Right lobe of liver (tissue), 6 donors: ENCODE measurements around the gene ACER3. TPM values are rescaled to one million over a fixed set of nuclear protein-coding genes. Genes with fewer than 3 reads are reported as not detected.

Source experiments
- ATAC-seq, 4 donors: fragments of 200-7000 bp; cut with Tn5 transposase; one replicate each; pipeline ENCODE4 v1.9.1; 2020; ENCODE audit warnings: mild to moderate bottlenecking in 4 of 4, moderate library complexity in 4 of 4
- DNase-seq, 3 donors: peaks; one replicate each; pipeline ENCODE4 v3.0.0-alpha.2; 2020
- H3K27ac ChIP-seq, 3 donors: fragments of 200-600 bp; one replicate each; pipeline ENCODE4 v1.8.0; 2022
- H3K27me3 ChIP-seq, 2 donors: fragments of 200-600 bp; one replicate each; pipeline ENCODE4 v1.8.0; 2022
- H3K36me3 ChIP-seq, 4 donors: fragments of 200-600 bp; sonication (generic) in 1 of 4; one replicate each; pipeline versions ENCODE4 v1.5.1 to v1.8.0; 2017 to 2022; ENCODE audit warnings: control low read depth in 1 of 4
- H3K4me1 ChIP-seq, 4 donors: fragments of 200-600 bp; sonication (generic) in 1 of 4; one replicate each; pipeline versions ENCODE4 v1.5.1 to v1.8.0; 2017 to 2022; ENCODE audit warnings: control low read depth in 1 of 4
- H3K4me3 ChIP-seq, 3 donors: fragments of 200-600 bp; one replicate each; pipeline ENCODE4 v1.8.0; 2022
- H3K9me3 ChIP-seq, 4 donors: fragments of 200-600 bp; sonication (generic) in 1 of 4; one replicate each; pipeline versions ENCODE4 v1.5.1 to v1.8.0; 2017 to 2022; ENCODE audit warnings: control low read depth in 1 of 4
- CTCF ChIP-seq, 4 donors: fragments of 200-600 bp in 3 of 4; fragments of 450-650 bp in 1 of 4; IDR thresholded peaks; one replicate each; pipeline versions ENCODE4 v1.5.1 to v1.8.0; 2016 to 2022; ENCODE audit warnings: antibody characterized with exemption in 4 of 4, mild to moderate bottlenecking in 2 of 4
- POLR2A ChIP-seq: fragments of 450-650 bp; IDR thresholded peaks from one replicate; pipeline ENCODE4 v1.6.1; 2017; ENCODE audit warnings: antibody characterized with exemption, mild to moderate bottlenecking
- WGBS: methylation state at CpG from one replicate; pipeline ENCODE4 v1.1.6; 2018; ENCODE audit warnings: low coverage, low lambda C conversion rate; ENCODE audit not compliant: insufficient coverage; ENCODE audit errors: missing lambda C conversion rate; 5-methylcytosine and 5-hydroxymethylcytosine counted together
- intact Hi-C, 2 donors: fragments of 100-400 bp; cut with DNase I; formaldehyde crosslinking; loops; one replicate each; pipeline versions ENCODE4 v1.11.2 to v1.14.1; 2022
- total RNA-seq, 6 experiments: library from RNA; depleted of rRNA in 2 of 6; stranded (reverse); fragments of >200 nt in 2 of 6; fragmentation: NEBNext Ultra II Directional in 3 of 6; extraction: Animal tissue kit (Norgen Biotek cat#: 25700) in 3 of 6; gene quantifications; one replicate each; pipeline versions ENCODE4 v1.1.0 to v1.2.4, GENCODE V29; 2016 to 2023
- donor health status: DM: no; HTN: yes; CAD: no.
- donor health status: DM: no; HTN: no; CAD: no.
- donor health status: DM: no; HTN: no; CAD: no.
- donor health status: DM: no; HTN: yes; CAD: no.
- donor health status: DM: no; HTN: yes; CAD: no.

Gene ACER3
- total RNA-seq, 6 experiments from 2014 or later, result 5.1 to 11.6 (median 7.3) TPM

DNA sequence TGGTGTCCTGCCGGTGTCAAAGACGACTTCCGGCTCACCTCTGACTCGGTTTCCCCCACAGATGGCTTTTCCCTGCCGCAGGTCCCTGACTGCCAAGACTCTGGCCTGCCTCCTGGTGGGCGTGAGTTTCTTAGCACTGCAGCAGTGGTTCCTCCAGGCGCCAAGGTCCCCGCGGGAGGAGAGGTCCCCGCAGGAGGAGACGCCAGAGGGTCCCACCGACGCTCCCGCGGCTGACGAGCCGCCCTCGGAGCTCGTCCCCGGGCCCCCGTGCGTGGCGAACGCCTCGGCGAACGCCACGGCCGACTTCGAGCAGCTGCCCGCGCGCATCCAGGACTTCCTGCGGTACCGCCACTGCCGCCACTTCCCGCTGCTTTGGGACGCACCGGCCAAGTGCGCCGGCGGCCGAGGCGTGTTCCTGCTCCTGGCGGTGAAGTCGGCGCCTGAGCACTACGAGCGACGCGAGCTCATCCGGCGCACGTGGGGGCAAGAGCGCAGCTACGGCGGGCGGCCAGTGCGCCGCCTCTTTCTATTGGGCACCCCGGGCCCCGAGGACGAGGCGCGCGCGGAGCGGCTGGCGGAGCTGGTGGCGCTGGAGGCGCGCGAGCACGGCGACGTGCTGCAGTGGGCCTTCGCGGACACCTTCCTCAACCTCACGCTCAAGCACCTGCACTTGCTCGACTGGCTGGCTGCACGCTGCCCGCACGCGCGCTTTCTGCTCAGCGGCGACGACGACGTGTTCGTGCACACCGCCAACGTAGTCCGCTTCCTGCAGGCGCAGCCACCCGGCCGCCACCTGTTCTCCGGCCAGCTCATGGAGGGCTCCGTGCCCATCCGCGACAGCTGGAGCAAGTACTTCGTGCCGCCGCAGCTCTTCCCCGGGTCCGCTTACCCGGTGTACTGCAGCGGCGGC lies 179.0 kb downstream of the ACER3 start:
- H3K27me3 ChIP-seq, result peaks cover 0 to 6% of the 10 kb centered on the region in 2 donors

GRCh38 chr11:77040401-77040777 lies 179.7 kb downstream of the ACER3 start:
- no peaks in the 10 kb centered on the region for H3K4me1 ChIP-seq
- H3K9me3 ChIP-seq, result no peaks in the 10 kb centered on the region
- TF ChIP-seq POLR2A (no peak), CTCF (IDR thresholded peaks at IDR 0.05) (no peak)
- peaks cover 0 to 6% of the 10 kb centered on the region in 2 donors for H3K27me3 ChIP-seq
- H3K4me3 ChIP-seq, result no peak overlapping the region
- H3K36me3 ChIP-seq, result no peaks in the 10 kb centered on the region
- no CpG with 5 or more reads among the region's 37 CpGs for whole genome bisulfite sequencing
- ATAC-seq, result no peak
- H3K27ac ChIP-seq, result no peak overlapping the region
- DNase-seq, result no peak
- intact Hi-C loops, result loop anchor here (5.0 to 10.0 kb wide), 3 partner anchors 74 to 147 kb away; no protein-coding TSS in a partner anchor

More for the DNA sequence above, 179.0 kb downstream of the ACER3 start:
- peak; percentile 50 to 58 (median 51) for ATAC-seq
- Histone ChIP-seq H3K4me3 (peak overlapping the region; percentile 14 to 24 (median 22)), H3K27ac (no peak overlapping the region), H3K4me1 (no peaks in the 10 kb centered on the region), H3K9me3 (no peaks in the 10 kb centered on the region), H3K36me3 (no peaks in the 10 kb centered on the region)
- TF ChIP-seq POLR2A, result no peak
- TF ChIP-seq CTCF (IDR thresholded peaks at IDR 0.05), result peak in 3 of 4 donors; percentile 27 to 37 (median 27)
- 14% methylated on average over 13 of the region's 109 CpGs for WGBS
- intact Hi-C loops, result loop anchor here (5.0 to 10.0 kb wide), 5 partner anchors 75 to 305 kb away; no protein-coding TSS in a partner anchor
- DNase-seq, result no peak

- DNase-seq, result no peak
- Histone ChIP-seq H3K27me3 (peaks cover 0 to 6% of the 10 kb centered on the region in 2 donors), H3K4me3 (no peak overlapping the region), H3K4me1 (no peaks in the 10 kb centered on the region), H3K9me3 (no peaks in the 10 kb centered on the region), H3K27ac (no peak overlapping the region), H3K36me3 (no peaks in the 10 kb centered on the region)
- 88% methylated on average over 1 of the region's 13 CpGs for WGBS
- no peak for ATAC-seq
- TF ChIP-seq POLR2A (no peak), CTCF (IDR thresholded peaks at IDR 0.05) (no peak)
- intact Hi-C loops, result loop anchor here (5.0 to 10.0 kb wide), 3 partner anchors 74 to 146 kb away; no protein-coding TSS in a partner anchor
Measured at GRCh38 chr11:77040889-77041288, 180.2 kb downstream of the ACER3 start.

DNA sequence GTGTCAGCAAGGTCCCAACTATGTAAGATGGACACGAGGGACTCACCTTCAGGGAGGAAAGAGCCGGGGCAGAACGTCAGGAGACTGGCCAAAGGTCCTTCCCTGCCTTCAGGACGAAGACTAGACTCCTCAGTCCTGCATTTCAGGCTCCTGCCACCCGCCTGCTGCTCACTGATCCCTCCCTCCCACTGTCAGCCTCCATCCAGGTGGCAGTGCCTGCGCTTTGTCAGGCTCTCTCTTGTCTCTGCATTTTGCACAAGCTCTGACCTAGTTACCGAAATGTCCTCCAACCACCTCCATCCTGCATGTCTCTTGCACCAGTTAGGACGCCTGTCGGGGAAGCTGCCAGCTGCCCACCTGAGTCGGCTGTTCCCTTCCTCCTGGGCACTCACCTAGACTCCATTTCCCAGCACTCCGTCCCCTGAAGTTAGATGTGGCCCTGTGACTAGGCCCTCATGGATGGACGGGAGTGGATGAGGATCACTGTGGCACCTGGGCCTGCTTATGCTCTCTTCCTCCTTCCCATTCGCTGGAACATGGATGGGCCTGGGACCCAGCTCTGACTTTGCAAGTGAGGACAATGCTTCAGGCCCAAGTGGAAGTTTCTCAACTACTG lies 181.5 kb downstream of the ACER3 start:
- Histone ChIP-seq H3K4me3 (no peak overlapping the region), H3K36me3 (no peaks in the 10 kb centered on the region), H3K9me3 (no peaks in the 10 kb centered on the region), H3K4me1 (no peaks in the 10 kb centered on the region), H3K27ac (no peak overlapping the region), H3K27me3 (peaks cover 0 to 6% of the 10 kb centered on the region in 2 donors)
- intact Hi-C loops, result loop anchor here (5.0 to 10.0 kb wide), 3 partner anchors 73 to 145 kb away; no protein-coding TSS in a partner anchor
- ATAC-seq (no peak), DNase-seq (no peak)
- TF ChIP-seq POLR2A (no peak), CTCF (IDR thresholded peaks at IDR 0.05) (no peak)
- WGBS, result 77% methylated on average over 5 of the region's 13 CpGs
